Caco-2 (cell line): Measurements from ENCODE around the gene PTRH2. TPM values are rescaled to one million over a fixed set of nuclear protein-coding genes. Genes with fewer than 3 reads are reported as not detected.

Experiments
- BruUV-seq: library from RNA; stranded (reverse); fragments of 400-500 nt; replicated peaks from 2 replicates; lab custom pipeline; 2021; lab: Mats Ljungman, UMichigan
- CTCF ChIA-PET: fragments of 300-600 bp; sonication (Branson Sonifier 250); formaldehyde crosslinking; loops from one replicate; lab custom pipeline; 2022; ENCODE audit warnings: antibody characterized with exemption; lab: Charles Lee
- POLR2A ChIA-PET: fragments of 300-600 bp; sonication (Branson Sonifier 250); formaldehyde crosslinking; loops from one replicate; lab custom pipeline; 2022; ENCODE audit warnings: antibody characterized with exemption; lab: Charles Lee
- DNase-seq, 2 experiments: peaks; one replicate each; pipeline versions ENCODE4 v3.0.0 to v3.0.0-alpha.2; 2020 to 2022
- H3K27me3 ChIP-seq: replicated peaks from 2 replicates; pipeline ENCODE4 v1.6.0; 2011; ENCODE audit warnings: low read length; ENCODE audit not compliant: control insufficient read depth, insufficient read depth
- H3K36me3 ChIP-seq: 2 replicates; pipeline ENCODE4 v1.5.1; 2011; ENCODE audit warnings: low read length; ENCODE audit not compliant: control insufficient read depth, insufficient read depth
- H3K4me1 ChIP-seq: fragments of 250-450 bp; sonication (Bioruptor Pico); 2 replicates; pipeline ENCODE4 v1.5.1; 2020; ENCODE audit warnings: mild to moderate bottlenecking
- H3K4me3 ChIP-seq: 2 replicates; pipeline ENCODE4 v1.5.1; 2011; ENCODE audit warnings: low read depth, mild to moderate bottlenecking, control low read depth, low read length
- H3K9me3 ChIP-seq: fragments of 250-450 bp; sonication (Bioruptor Pico); 2 replicates; pipeline ENCODE4 v1.5.1; 2020; ENCODE audit warnings: mild to moderate bottlenecking, moderate library complexity
- H3K27ac Mint-ChIP-seq: one replicate; pipeline ENCODE4 v1.8.0; 2022; ENCODE audit warnings: mixed read lengths; ENCODE audit not compliant: unreplicated experiment
- H3K27me3 Mint-ChIP-seq: one replicate; pipeline ENCODE4 v1.8.0; 2022; ENCODE audit warnings: mixed read lengths; ENCODE audit not compliant: insufficient read depth, unreplicated experiment
- H3K36me3 Mint-ChIP-seq: one replicate; pipeline ENCODE4 v1.8.0; 2022; ENCODE audit warnings: mild to moderate bottlenecking, mixed read lengths; ENCODE audit not compliant: insufficient read depth, unreplicated experiment
- H3K4me1 Mint-ChIP-seq: one replicate; pipeline ENCODE4 v1.8.0; 2022; ENCODE audit warnings: low read depth, mixed read lengths; ENCODE audit not compliant: unreplicated experiment
- H3K4me3 Mint-ChIP-seq: one replicate; pipeline ENCODE4 v1.8.0; 2022; ENCODE audit warnings: mild to moderate bottlenecking, moderate library complexity, mixed read lengths; ENCODE audit not compliant: unreplicated experiment
- H3K9me3 Mint-ChIP-seq: one replicate; pipeline ENCODE4 v1.8.0; 2022; ENCODE audit warnings: mixed read lengths; ENCODE audit not compliant: unreplicated experiment
- intact Hi-C: fragments of 100-400 bp; cut with micrococcal nuclease; formaldehyde crosslinking; loops from one replicate; pipeline ENCODE4 v1.10.0; 2022; ENCODE audit not compliant: unreplicated experiment
- total RNA-seq: library from RNA; stranded (reverse); gene quantifications from 2 replicates; pipeline ENCODE4 v1.2.3, GENCODE V29; 2022
- TF ChIP-seq, protein P1 (sequence below), 2 experiments: fragments of 200-600 bp in 1 of 2; IDR thresholded peaks; 1 replicate in 1 of 2; 2 replicates in 1 of 2; pipeline versions ENCODE4 v1.5.1 to v1.8.0; 2011 to 2022; ENCODE audit warnings: antibody characterized with exemption in 1 of 2, control low read depth in 1 of 2, inconsistent platforms in 1 of 2, low read depth in 1 of 2, low read length in 1 of 2, mild to moderate bottlenecking in 1 of 2, moderate library complexity in 1 of 2; ENCODE audit not compliant: insufficient read depth in 1 of 2, severe bottlenecking in 1 of 2, unreplicated experiment in 1 of 2

Gene PTRH2
- total RNA-seq, 1 experiment from 2014 or later: 36.1 TPM

DNA sequence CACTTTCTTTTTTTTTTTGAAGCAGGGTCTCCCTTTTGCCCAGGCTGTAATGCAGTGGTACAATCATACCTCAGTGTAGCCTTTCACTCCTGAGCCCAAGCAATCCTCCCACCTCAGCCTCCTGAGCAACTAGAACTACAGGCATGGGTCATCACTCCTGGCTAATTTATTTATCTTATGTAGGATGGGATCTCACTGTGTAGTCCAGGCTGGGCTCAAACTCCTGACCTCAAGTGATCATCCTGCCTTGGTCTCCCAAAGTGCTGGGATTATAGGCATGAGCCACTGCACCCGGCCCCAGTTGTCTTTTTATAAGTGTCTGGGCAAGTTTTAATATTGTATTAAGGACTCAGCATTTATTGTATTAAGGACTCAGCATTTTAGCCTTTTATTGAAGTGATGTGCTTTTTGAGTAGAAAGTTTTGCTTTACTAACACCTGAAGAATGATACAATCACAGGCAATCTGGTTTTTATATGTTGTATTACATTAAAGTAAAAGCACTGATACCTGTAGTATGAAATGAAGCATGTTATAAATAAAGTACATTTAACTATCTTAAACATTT is 23.1 kb upstream of the PTRH2 start:
- peaks cover 29% of the 10 kb centered on the region for H3K36me3 Mint-ChIP-seq
- no peak for DNase-seq
- no peak overlapping the region for H3K4me3 Mint-ChIP-seq
- H3K27me3 Mint-ChIP-seq: no peaks in the 10 kb centered on the region
- no peaks in the 10 kb centered on the region for H3K9me3 Mint-ChIP-seq
- no peak overlapping the region for H3K27ac Mint-ChIP-seq
- ChIA-PET CTCF (no interaction called here), POLR2A (no interaction called here)
- BruUV-seq: no TSS peak
- peaks cover 6% of the 10 kb centered on the region for H3K4me1 ChIP-seq
- H3K9me3 ChIP-seq: no peaks in the 10 kb centered on the region
- no peak overlapping the region for H3K4me3 ChIP-seq
- H3K4me1 Mint-ChIP-seq: peaks cover 4% of the 10 kb centered on the region
- intact Hi-C loops: no loop called here
- TF ChIP-seq, protein P1, sequence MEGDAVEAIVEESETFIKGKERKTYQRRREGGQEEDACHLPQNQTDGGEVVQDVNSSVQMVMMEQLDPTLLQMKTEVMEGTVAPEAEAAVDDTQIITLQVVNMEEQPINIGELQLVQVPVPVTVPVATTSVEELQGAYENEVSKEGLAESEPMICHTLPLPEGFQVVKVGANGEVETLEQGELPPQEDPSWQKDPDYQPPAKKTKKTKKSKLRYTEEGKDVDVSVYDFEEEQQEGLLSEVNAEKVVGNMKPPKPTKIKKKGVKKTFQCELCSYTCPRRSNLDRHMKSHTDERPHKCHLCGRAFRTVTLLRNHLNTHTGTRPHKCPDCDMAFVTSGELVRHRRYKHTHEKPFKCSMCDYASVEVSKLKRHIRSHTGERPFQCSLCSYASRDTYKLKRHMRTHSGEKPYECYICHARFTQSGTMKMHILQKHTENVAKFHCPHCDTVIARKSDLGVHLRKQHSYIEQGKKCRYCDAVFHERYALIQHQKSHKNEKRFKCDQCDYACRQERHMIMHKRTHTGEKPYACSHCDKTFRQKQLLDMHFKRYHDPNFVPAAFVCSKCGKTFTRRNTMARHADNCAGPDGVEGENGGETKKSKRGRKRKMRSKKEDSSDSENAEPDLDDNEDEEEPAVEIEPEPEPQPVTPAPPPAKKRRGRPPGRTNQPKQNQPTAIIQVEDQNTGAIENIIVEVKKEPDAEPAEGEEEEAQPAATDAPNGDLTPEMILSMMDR (IDR thresholded peaks at IDR 0.05; ENCODE audit: insufficient read depth in 1 of 2, low read depth in 1 of 2, low read length in 1 of 2, severe bottlenecking in 1 of 2, unreplicated experiment in 1 of 2): no peak
- no peaks in the 10 kb centered on the region for H3K27me3 ChIP-seq
- H3K36me3 ChIP-seq: no peaks in the 10 kb centered on the region; the same call in 1 of the 2 replicates

DNA sequence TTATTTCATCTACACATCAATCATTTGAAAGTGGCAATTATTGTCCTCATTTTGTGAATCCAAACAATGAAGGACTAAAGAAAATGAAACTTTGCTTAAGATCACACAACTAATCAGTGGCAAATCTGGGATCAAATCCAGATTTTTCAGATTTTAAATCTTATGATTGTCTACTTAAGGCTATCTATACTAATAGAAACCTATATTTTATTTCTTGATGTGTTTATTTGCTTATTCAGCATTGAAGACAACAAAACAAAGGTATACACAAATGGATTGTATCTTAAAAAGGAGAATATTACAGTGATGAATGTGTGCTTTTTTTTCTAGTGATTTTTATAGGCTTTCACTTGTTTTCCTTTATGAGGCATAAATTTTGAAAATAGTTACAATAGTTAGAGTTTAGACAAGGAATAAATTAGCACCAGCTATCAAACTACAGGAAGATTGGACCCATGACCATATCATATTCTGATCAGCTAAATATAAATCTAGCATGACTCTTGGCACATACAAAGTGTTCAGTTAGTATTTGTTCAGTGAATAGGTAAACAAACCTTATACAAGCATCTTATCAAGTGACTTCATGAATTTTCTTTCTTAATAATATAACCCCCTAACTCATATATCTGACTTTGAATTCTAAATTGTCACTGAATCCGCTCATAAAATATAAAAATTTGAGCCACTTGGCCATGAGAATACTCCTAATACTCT is 20.7 kb upstream of the PTRH2 start:
- no peaks in the 10 kb centered on the region for H3K27me3 ChIP-seq
- no peaks in the 10 kb centered on the region for H3K9me3 Mint-ChIP-seq
- H3K36me3 Mint-ChIP-seq: peaks cover 25% of the 10 kb centered on the region
- TF ChIP-seq, protein P1 (IDR thresholded peaks at IDR 0.05; ENCODE audit: insufficient read depth in 1 of 2, low read depth in 1 of 2, low read length in 1 of 2, severe bottlenecking in 1 of 2, unreplicated experiment in 1 of 2): no peak
- no peaks in the 10 kb centered on the region for H3K36me3 ChIP-seq
- H3K27ac Mint-ChIP-seq: no peak overlapping the region
- no peak overlapping the region for H3K4me3 Mint-ChIP-seq
- H3K27me3 Mint-ChIP-seq: no peaks in the 10 kb centered on the region
- CTCF ChIA-PET: no interaction called here
- DNase-seq: no peak
- no peaks in the 10 kb centered on the region for H3K9me3 ChIP-seq
- peaks cover 17% of the 10 kb centered on the region for H3K4me1 ChIP-seq
- peaks cover 16% of the 10 kb centered on the region for H3K4me1 Mint-ChIP-seq
- POLR2A ChIA-PET: no interaction called here
- intact Hi-C loops: no loop called here
- BruUV-seq: no TSS peak
- H3K4me3 ChIP-seq: no peak overlapping the region

DNA sequence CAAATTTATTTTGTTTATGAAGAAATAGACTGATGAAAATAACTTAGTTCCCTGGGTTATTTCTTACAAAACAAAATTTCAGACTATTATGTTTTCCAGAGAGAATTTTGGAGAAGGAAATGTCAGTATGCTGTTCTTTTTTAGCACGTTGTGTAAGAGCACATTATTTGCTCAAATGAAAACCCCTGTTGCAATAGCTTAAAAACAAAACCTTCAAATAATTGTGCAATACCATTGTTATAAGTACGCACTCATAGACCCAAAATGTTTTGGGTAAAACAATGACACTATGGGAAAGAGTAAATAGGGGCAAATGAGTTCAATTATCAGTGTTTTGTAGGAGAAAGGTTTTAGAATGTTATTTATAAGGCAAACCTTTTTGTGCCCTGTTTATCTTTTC is 18.5 kb upstream of the PTRH2 start:
- H3K4me1 Mint-ChIP-seq: peaks cover 18% of the 10 kb centered on the region
- no peak for DNase-seq

More for the DNA sequence above, 18.5 kb upstream of the PTRH2 start:
- peaks cover 14% of the 10 kb centered on the region for H3K36me3 Mint-ChIP-seq
- Histone ChIP-seq H3K36me3 (no peaks in the 10 kb centered on the region), H3K9me3 (no peaks in the 10 kb centered on the region), H3K4me1 (peaks cover 17% of the 10 kb centered on the region), H3K4me3 (no peak overlapping the region), H3K27me3 (no peaks in the 10 kb centered on the region)
- intact Hi-C loops: no loop called here
- ChIA-PET POLR2A (no interaction called here), CTCF (interaction anchor here (0.6 kb wide), 1 partner anchor 50 kb away, joined by 4 read pairs; no protein-coding TSS in a partner anchor)
- no peaks in the 10 kb centered on the region for H3K27me3 Mint-ChIP-seq
- no peaks in the 10 kb centered on the region for H3K9me3 Mint-ChIP-seq
- no peak overlapping the region for H3K4me3 Mint-ChIP-seq
- BruUV-seq: no TSS peak
- H3K27ac Mint-ChIP-seq: no peak overlapping the region
- TF ChIP-seq, protein P1 (IDR thresholded peaks at IDR 0.05; ENCODE audit: insufficient read depth in 1 of 2, low read depth in 1 of 2, low read length in 1 of 2, severe bottlenecking in 1 of 2, unreplicated experiment in 1 of 2): no peak
